HPDE6-E6E7 (cell line): ENCODE results near the gene KCNC4.

ENCODE experiments used
- DNase-seq: peaks from one replicate; pipeline ENCODE4 v3.0.0; 2011; ENCODE audit warnings: missing footprints; ENCODE audit errors: extremely low spot score

KCNC4 gene

DNA sequence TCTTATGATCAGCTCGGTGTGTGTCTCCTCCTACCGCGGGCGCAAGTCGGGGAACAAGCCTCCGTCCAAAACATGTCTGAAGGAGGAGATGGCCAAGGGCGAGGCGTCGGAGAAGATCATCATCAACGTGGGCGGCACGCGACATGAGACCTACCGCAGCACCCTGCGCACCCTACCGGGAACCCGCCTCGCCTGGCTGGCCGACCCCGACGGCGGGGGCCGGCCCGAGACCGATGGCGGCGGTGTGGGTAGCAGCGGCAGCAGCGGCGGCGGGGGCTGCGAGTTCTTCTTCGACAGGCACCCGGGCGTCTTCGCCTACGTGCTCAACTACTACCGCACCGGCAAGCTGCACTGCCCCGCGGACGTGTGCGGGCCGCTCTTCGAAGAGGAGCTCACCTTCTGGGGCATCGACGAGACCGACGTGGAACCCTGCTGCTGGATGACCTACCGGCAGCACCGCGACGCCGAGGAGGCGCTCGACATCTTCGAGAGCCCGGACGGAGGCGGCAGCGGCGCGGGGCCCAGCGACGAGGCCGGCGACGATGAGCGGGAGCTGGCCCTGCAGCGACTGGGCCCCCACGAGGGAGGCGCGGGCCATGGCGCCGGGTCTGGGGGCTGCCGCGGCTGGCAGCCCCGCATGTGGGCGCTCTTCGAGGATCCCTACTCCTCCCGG is 1.5 kb downstream of the KCNC4 start:
- no peak for DNase-seq

GRCh38 chr1:110212169-110213142 is 2.3 kb downstream of the KCNC4 start:
- no peak for DNase-seq

DNA sequence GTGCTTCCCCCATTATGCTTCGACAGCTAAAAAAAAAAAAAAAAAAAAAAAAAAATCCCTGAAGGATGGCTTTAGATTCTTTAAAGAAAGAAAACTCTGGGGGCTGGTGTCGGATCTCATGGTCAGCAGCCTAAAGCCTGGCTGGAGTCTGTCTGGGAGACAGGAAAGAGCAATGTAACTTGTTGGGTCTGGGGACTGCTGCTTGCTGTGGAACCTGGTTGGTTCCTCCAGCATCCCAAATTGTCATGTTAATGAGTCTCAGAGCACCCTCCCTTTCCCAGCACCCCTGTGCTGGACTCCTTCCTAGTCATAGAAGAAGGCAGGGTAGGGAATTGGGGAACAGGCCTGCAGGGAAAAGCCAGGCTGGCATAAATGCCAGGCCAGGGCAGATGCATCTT is 3.0 kb downstream of the KCNC4 start:
- DNase-seq: no peak

DNA sequence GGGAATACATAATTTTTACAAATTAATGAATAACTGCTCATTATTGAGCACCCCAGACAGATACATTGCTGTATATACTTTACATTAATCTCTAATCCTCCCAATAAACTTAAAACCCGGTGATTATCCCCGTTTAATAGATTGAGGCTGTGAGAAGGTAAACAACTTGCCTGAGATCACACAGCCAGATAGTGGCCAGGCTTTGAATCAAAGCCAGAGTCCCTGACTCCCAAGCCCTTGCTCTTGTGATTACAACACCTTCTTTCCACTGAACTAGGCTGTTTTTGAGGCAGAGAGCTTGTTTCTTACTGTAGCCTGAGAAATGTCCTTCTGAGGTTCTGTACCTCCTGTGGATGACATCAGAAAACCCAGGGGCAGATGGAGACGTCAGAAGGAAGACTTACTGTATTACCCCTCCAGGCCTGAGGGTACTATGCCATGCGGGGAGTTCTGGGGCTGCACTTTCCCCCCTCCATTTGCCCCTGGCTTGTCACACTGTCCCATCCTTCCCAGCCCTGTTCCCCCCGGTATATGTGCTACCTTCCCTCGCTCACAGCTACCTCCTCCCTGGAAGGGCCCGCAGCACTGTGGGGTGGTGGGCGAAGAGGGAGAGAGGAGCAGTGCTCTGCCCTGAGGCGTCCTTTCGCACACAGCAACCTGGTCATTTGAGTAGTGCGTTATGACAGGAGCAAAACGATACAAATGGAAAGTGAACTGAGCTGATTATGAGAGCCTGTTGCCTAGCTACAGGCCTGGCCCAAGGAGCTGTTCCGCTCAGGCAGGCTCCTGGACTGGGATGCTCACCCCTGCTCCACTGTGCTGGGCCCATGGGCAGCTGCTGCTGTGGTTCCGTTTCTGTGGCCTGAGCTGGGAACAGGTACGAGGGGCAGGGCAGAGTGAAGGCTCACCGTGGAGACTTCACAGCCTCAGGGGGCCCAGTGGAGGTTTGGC is 4.6 kb downstream of the KCNC4 start:
- DNase-seq: no peak

GRCh38 chr1:110215621-110216515 is 5.8 kb downstream of the KCNC4 start:
- DNase-seq: no peak

- DNase-seq: no peak
These were observed 6.8 kb downstream of the KCNC4 start for GRCh38 chr1:110216844-110217444.

- DNase-seq: no peak
These were observed 8.0 kb downstream of the KCNC4 start for GRCh38 chr1:110218137-110218536.

DNA sequence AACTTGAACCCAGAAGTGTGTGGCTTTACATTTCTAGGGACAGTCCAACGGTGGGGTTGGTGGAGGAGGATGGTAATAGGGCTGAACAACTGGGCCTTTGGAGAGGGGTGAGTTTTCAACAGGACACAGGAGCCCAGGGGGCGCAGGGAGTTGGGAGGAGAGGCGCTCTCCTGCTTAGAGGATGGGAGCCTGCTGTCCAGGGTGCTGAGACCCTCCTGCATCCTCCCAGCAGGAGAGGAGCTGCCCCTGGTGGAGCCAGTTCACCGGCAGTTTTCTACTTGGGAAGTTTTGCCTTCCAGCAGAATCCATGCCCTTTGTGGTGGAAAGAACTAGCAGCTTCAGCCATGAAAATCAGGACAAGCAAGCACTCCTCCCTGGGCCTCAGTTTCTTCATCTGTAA is 8.6 kb downstream of the KCNC4 start:
- no peak for DNase-seq

DNA sequence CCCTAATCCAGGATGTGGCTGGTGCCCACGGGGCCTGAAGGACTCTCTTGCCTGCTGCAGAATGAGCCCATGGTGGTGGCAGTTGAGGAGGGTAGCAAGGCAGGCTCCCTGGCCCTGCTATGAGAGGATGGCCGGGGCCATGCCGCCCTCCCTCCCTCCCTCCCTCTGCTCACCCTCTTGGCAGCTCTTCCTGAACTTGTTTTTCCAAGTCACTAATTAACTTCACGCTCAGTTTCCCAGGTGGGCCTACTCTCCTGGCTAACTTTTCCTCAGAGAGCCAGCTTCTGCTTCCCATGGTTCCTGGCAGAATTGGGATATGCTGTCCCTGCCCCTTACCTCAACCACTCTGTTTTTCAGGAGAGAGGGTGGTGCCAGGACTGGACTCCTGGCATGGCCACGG is 10.2 kb downstream of the KCNC4 start:
- DNase-seq: no peak

- no peak for DNase-seq
These were observed 11.0 kb downstream of the KCNC4 start for GRCh38 chr1:110221119-110221518.

- DNase-seq: no peak
These were observed 13.0 kb downstream of the KCNC4 start for GRCh38 chr1:110223127-110223526.

DNA sequence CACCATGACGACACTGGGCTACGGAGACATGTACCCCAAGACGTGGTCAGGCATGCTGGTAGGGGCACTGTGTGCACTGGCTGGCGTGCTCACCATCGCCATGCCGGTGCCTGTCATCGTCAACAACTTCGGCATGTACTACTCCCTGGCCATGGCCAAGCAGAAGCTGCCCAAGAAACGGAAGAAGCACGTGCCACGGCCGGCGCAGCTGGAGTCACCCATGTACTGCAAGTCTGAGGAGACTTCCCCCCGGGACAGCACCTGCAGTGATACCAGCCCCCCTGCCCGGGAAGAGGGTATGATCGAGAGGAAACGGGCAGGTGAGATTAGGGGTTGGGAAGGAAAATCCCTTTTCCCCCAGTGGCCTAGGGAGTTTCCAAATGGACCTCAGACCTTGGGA is 13.5 kb downstream of the KCNC4 start:
- DNase-seq: no peak

GRCh38 chr1:110224240-110224995 is 14.3 kb downstream of the KCNC4 start:
- no peak for DNase-seq

DNA sequence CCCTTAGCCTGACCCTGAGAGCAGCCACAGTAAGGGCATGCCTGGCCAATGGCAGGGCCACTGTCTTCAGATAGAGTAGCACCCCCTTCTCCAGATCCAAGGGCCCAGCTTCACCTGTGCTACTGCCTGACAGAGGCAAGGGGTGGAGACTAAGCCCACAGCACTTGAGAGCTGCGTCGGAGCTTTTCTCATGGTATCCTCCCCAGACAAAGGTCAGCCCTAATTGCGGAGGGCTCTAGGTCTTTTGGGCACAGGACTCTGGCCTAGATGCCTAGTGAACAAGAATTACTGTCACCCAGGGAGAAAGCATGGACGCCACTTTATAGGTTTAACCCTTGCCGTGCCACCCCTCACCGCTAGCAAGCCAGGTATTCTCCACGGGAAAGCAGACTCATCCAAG is 15.1 kb downstream of the KCNC4 start:
- no peak for DNase-seq

- DNase-seq: no peak
These were observed 15.8 kb downstream of the KCNC4 start for GRCh38 chr1:110225756-110226404.

DNA sequence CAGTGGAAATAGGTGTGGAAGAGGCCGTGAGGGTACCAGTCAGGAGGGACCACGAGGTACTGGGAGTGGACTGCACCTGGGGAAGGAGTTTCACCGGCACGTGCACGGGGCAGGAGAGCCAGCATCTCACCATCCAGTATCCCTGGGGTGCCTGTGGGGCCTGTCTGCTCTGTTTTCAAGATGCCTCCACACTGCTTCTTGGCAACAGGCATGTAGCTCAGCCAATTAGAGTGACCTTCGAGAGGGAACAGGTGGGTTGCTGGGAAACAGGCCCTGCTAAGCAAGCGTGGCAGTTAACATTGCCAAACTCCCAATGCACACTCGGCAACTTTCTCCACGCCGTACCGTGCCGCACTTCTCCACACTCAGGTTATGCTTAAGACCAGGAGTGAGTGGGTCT is 17.7 kb downstream of the KCNC4 start:
- no peak for DNase-seq

DNA sequence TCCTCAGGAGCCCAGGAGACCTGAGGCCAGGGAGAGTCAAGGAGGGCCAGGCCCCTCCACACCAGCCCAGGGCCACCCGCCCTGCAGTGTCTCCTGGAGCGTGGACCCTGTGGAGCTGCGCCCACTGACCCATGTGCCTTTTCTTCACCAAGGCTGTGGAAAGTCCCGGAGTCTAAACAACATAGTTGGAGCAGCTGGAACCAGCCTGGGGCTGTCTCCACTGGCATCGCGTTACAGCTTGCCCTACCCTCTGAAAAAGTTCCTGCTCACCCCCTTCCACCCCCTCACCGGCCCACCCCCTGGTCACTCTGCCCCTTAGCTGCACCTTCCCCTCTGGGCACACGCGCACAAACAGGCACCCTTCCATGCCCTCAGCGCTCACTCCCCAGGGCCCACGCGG is 18.3 kb downstream of the KCNC4 start:
- no peak for DNase-seq

DNA sequence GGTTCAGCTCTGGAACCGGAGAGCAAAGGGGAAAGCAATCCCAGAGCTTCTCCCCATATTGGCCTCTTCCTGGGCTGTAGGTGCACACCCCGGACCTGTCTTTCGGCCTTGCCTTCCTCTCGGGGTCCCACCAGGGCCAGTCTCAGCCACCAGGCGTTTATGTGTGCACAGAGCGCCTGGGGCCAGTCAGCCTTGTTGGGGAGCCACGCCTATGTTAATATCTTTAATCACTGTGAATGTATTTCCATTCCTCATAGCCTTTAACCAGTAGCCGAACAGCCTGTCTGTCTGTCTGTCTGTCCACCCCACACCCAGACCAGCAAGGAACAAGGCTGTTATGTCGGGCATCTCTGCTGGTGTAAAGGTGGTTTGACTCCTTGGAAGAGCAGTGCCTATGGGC is 18.8 kb downstream of the KCNC4 start:
- DNase-seq: no peak

DNA sequence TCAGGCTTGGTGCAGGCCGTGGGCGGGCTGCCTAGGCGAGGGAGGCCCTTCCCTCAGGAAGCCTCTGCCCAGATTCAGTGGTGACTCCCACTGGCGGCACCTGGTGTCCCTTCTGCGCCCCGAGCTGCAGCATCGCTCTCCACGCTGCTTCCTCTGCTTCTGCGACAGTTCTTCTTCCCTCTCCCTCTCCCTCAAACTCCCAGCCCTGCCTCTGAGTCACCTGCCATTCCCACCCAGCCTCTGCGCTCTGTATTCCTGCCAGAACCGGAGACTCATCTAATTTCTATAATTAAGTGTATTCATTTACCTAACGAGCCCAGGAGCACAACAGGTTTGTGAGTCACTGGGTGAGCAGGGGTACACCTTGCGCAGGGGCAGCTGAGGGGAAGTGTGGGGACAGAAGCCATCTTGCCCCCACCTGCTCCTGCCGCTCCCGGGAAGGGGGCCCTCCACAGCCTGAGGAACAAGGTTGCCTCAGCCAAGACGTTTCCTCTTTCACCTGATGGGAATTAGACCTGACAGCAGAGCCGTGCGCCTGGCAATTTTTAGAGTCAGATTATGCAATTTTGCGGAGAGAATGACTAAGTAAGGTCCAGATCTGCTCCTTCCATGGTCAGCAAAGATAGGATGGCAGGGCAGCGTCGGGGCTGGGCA is 19.4 kb downstream of the KCNC4 start:
- DNase-seq: peak; percentile 75
